ENCODE measurements around the gene ANTXR1.

- TF ChIP-seq ZC3H10 (CRISPR knock-in tag; IDR thresholded peaks at IDR 0.05) (no peak), POU6F1 (CRISPR knock-in tag; IDR thresholded peaks at IDR 0.05; ENCODE audit: borderline replicate concordance, low read depth) (no peak), CSDC2 (CRISPR knock-in tag; IDR thresholded peaks at IDR 0.05) (no peak)
Observed at GRCh38 chr2:69213782-69214181, 200.8 kb downstream of the ANTXR1 start.
